IMR-90 (cell line): ENCODE data around the gene MZF1. TPM values are rescaled to one million over a fixed set of nuclear protein-coding genes. Genes with fewer than 3 reads are reported as not detected.

ENCODE experiments used
- ATAC-seq: fragments of 200-7000 bp; cut with Tn5 transposase; 2 replicates; pipeline ENCODE4 v1.9.1; 2020; ENCODE audit warnings: low read depth, mild to moderate bottlenecking, moderate library complexity
- BruUV-seq: library from RNA; stranded (reverse); fragments of 400-500 nt; replicated peaks from 2 replicates; lab custom pipeline; 2021; lab: Mats Ljungman, UMichigan
- CTCF ChIA-PET: fragments of 300-600 bp; formaldehyde crosslinking; extraction: SDS; loops from one replicate; lab custom pipeline; 2021; ENCODE audit warnings: antibody characterized with exemption; lab: Yijun Ruan, JAX
- POLR2A ChIA-PET: fragments of 300-600 bp; sonication (Branson Sonifier 250); formaldehyde crosslinking; loops from one replicate; lab custom pipeline; 2022; ENCODE audit warnings: antibody characterized with exemption; ENCODE audit not compliant: unreplicated experiment; lab: Charles Lee
- DNase-seq: peaks from one replicate; pipeline ENCODE4 v3.0.0; 2013
- H2AFZ ChIP-seq: replicated peaks from 2 replicates; pipeline ENCODE3; 2013; ENCODE audit warnings: low read length, mild to moderate bottlenecking; ENCODE audit not compliant: poor library complexity
- H2AK5ac ChIP-seq: 2 replicates; pipeline ENCODE4 v1.6.1; 2013; ENCODE audit warnings: low read depth, low read length, inconsistent platforms
- H2AK9ac ChIP-seq: replicated peaks from 2 replicates; pipeline ENCODE3; 2013; ENCODE audit warnings: mild to moderate bottlenecking, low read depth, low read length, moderate library complexity; ENCODE audit not compliant: poor library complexity
- H2BK120ac ChIP-seq: 2 replicates; pipeline ENCODE4 v1.6.1; 2013; ENCODE audit warnings: low read depth, low read length, inconsistent platforms
- H2BK15ac ChIP-seq: 3 replicates; pipeline ENCODE4 v1.6.1; 2013; ENCODE audit warnings: low read depth, low read length, inconsistent platforms
- H2BK20ac ChIP-seq: 2 replicates; pipeline ENCODE4 v1.6.1; 2013; ENCODE audit warnings: low read depth, mild to moderate bottlenecking, inconsistent platforms, low read length, moderate library complexity
- H2BK5ac ChIP-seq: 2 replicates; pipeline ENCODE4 v1.6.1; 2013; ENCODE audit warnings: mild to moderate bottlenecking, low read depth, low read length, inconsistent platforms; ENCODE audit not compliant: poor library complexity, severe bottlenecking
- H3K14ac ChIP-seq: replicated peaks from 2 replicates; pipeline ENCODE4 v1.6.1; 2013; ENCODE audit warnings: low read depth, low read length, inconsistent platforms
- H3K18ac ChIP-seq: 2 replicates; pipeline ENCODE4 v1.6.1; 2013; ENCODE audit warnings: low read depth, low read length, control low read depth
- H3K23ac ChIP-seq: 2 replicates; pipeline ENCODE4 v1.6.1; 2013; ENCODE audit warnings: low read depth, low read length, inconsistent platforms
- H3K27ac ChIP-seq: 2 replicates; pipeline ENCODE4 v1.5.1; 2013; ENCODE audit warnings: mild to moderate bottlenecking, control low read depth, low read length; ENCODE audit not compliant: insufficient read depth
- H3K27me3 ChIP-seq: 2 replicates; pipeline ENCODE4 v1.6.1; 2013; ENCODE audit warnings: low read length; ENCODE audit not compliant: control insufficient read depth, insufficient read depth
- H3K36me3 ChIP-seq: 2 replicates; pipeline ENCODE4 v1.6.1; 2013; ENCODE audit warnings: low read length, mixed read lengths; ENCODE audit not compliant: control insufficient read depth, insufficient read depth
- H3K4ac ChIP-seq: 2 replicates; pipeline ENCODE4 v1.6.1; 2013; ENCODE audit warnings: low read depth, low read length, inconsistent platforms
- H3K4me1 ChIP-seq: 2 replicates; pipeline ENCODE4 v1.6.1; 2013; ENCODE audit warnings: low read length, mixed read lengths; ENCODE audit not compliant: control insufficient read depth, insufficient read depth
- H3K4me2 ChIP-seq: 2 replicates; pipeline ENCODE4 v1.6.1; 2013; ENCODE audit warnings: low read depth, mild to moderate bottlenecking, control low read depth, low read length, moderate library complexity
- H3K4me3 ChIP-seq: 2 replicates; pipeline ENCODE4 v1.5.1; 2013; ENCODE audit warnings: low read depth, mild to moderate bottlenecking, control low read depth, low read length, moderate library complexity; ENCODE audit not compliant: insufficient read depth
- H3K56ac ChIP-seq: 2 replicates; pipeline ENCODE4 v1.6.1; 2013; ENCODE audit warnings: low read length, inconsistent platforms; ENCODE audit not compliant: insufficient read depth; ENCODE audit errors: extremely low read depth
- H3K79me1 ChIP-seq, 2 experiments: 2 replicates each; pipeline ENCODE4 v1.6.1; 2013; ENCODE audit warnings: low read length in 2 of 2, inconsistent platforms in 1 of 2, low read depth in 1 of 2
- H3K9ac ChIP-seq: 2 replicates; pipeline ENCODE4 v1.6.1; 2013; ENCODE audit warnings: low read depth, low read length, control low read depth
- H3K9me1 ChIP-seq: 2 replicates; pipeline ENCODE4 v1.6.1; 2013; ENCODE audit warnings: low read length, inconsistent platforms; ENCODE audit not compliant: insufficient read depth
- H3K9me3 ChIP-seq: 2 replicates; pipeline ENCODE4 v1.6.1; 2013; ENCODE audit warnings: low read length; ENCODE audit not compliant: control insufficient read depth, insufficient read depth
- H4K20me1 ChIP-seq: 2 replicates; pipeline ENCODE4 v1.6.1; 2013; ENCODE audit warnings: low read length, inconsistent platforms; ENCODE audit not compliant: insufficient read depth
- H4K5ac ChIP-seq: 2 replicates; pipeline ENCODE4 v1.6.1; 2013; ENCODE audit warnings: mild to moderate bottlenecking, low read depth, low read length, control low read depth
- H4K8ac ChIP-seq, 2 experiments: 2 replicates each; pipeline ENCODE4 v1.6.1; 2013; ENCODE audit warnings: low read depth in 2 of 2, low read length in 2 of 2, control low read depth in 1 of 2, inconsistent platforms in 1 of 2
- H4K91ac ChIP-seq: 2 replicates; pipeline ENCODE4 v1.6.1; 2013; ENCODE audit warnings: low read depth, low read length, inconsistent platforms; ENCODE audit not compliant: insufficient read depth
- BHLHE40 ChIP-seq: fragments of 150-350 bp; IDR thresholded peaks from 2 replicates; pipeline ENCODE4 v1.6.1; 2016; ENCODE audit warnings: mild to moderate bottlenecking, low read depth, low read length
- CEBPB ChIP-seq: IDR thresholded peaks from 2 replicates; pipeline ENCODE4 v1.6.1; 2012; ENCODE audit warnings: low read depth, low read length, improper control_type of control experiment
- CHD1 ChIP-seq: IDR thresholded peaks from 2 replicates; pipeline ENCODE4 v1.6.1; 2012; ENCODE audit warnings: low read depth, low read length, improper control_type of control experiment
- MAFK ChIP-seq: IDR thresholded peaks from 2 replicates; pipeline ENCODE4 v1.6.1; 2012; ENCODE audit warnings: low read depth, low read length, improper control_type of control experiment
- MXI1 ChIP-seq: IDR thresholded peaks from 2 replicates; pipeline ENCODE4 v1.6.1; 2012; ENCODE audit warnings: low read depth, mild to moderate bottlenecking, low read length, moderate library complexity, borderline replicate concordance
- NFE2L2 ChIP-seq: fragments of 150-350 bp; IDR thresholded peaks from 2 replicates; pipeline ENCODE4 v1.6.1; 2016; ENCODE audit warnings: low read depth, mild to moderate bottlenecking, low read length
- RAD21 ChIP-seq: IDR thresholded peaks from 2 replicates; pipeline ENCODE4 v1.6.1; 2012; ENCODE audit warnings: low read length, improper control_type of control experiment
- RCOR1 ChIP-seq: IDR thresholded peaks from 2 replicates; pipeline ENCODE4 v1.6.1; 2012; ENCODE audit warnings: mild to moderate bottlenecking, low read length, improper control_type of control experiment; ENCODE audit not compliant: insufficient replicate concordance
- RFX5 ChIP-seq: IDR thresholded peaks from 2 replicates; pipeline ENCODE4 v1.8.0; 2012; ENCODE audit warnings: low read depth, mild to moderate bottlenecking, low read length, moderate library complexity
- SMC3 ChIP-seq: fragments of 150-350 bp; IDR thresholded peaks from 2 replicates; pipeline ENCODE4 v1.6.1; 2016; ENCODE audit warnings: low read depth, mild to moderate bottlenecking, antibody characterized with exemption, low read length, moderate library complexity
- WGBS, 2 experiments: methylation state at CpG; one replicate each; pipeline versions ENCODE4 v1.1.5 to v1.1.7; 2013; ENCODE audit warnings: missing lambda C conversion rate in 2 of 2; ENCODE audit not compliant: insufficient read length in 1 of 2; ENCODE audit errors: extremely low coverage in 2 of 2; 5-methylcytosine and 5-hydroxymethylcytosine counted together
- dilution Hi-C: fragments of 300-500 bp; cut with HindIII; formaldehyde crosslinking; loops from one replicate; pipeline ENCODE4 v1.14.3; 2018; ENCODE audit warnings: low sequenced_read_pairs; ENCODE audit not compliant: unreplicated experiment
- in situ Hi-C: fragments of 300-500 bp; cut with MboI; formaldehyde crosslinking; loops from 3 replicates; pipeline ENCODE4 v1.14.3; 2019; ENCODE audit warnings: low sequenced_read_pairs, inconsistent platforms, mixed read lengths
- intact Hi-C: fragments of 100-400 bp; cut with micrococcal nuclease; formaldehyde crosslinking; loops from 2 replicates; pipeline ENCODE4 v1.10.0; 2022
- polyA plus RNA-seq, 3 experiments: library from polyadenylated mRNA; depleted of rRNA; stranded (reverse); fragments of >200 nt; gene quantifications; 2 replicates each; pipeline ENCODE4 v1.2.3, GENCODE V29; 2012; ENCODE audit warnings: low replicate concordance in 1 of 3
- total RNA-seq: library from RNA; depleted of rRNA; stranded (reverse); fragments of >200 nt; gene quantifications from 2 replicates; pipeline ENCODE4 v1.2.3, GENCODE V29; 2012
- TF ChIP-seq, protein P1 (sequence below): fragments of 150-350 bp; IDR thresholded peaks from 2 replicates; pipeline ENCODE4 v1.6.1; 2016; ENCODE audit warnings: low read depth, mild to moderate bottlenecking, low read length, moderate library complexity, borderline replicate concordance
- TF ChIP-seq, protein P2 (sequence below): fragments of 150-350 bp; IDR thresholded peaks from 2 replicates; pipeline ENCODE4 v1.6.1; 2017; ENCODE audit warnings: mild to moderate bottlenecking, antibody characterized with exemption, low read length, low read depth

MZF1 gene
- total and polyA plus RNA-seq, 2 of the 4 experiments (the other 2 are of a cell fraction) = 3.4 to 15.0 TPM

DNA sequence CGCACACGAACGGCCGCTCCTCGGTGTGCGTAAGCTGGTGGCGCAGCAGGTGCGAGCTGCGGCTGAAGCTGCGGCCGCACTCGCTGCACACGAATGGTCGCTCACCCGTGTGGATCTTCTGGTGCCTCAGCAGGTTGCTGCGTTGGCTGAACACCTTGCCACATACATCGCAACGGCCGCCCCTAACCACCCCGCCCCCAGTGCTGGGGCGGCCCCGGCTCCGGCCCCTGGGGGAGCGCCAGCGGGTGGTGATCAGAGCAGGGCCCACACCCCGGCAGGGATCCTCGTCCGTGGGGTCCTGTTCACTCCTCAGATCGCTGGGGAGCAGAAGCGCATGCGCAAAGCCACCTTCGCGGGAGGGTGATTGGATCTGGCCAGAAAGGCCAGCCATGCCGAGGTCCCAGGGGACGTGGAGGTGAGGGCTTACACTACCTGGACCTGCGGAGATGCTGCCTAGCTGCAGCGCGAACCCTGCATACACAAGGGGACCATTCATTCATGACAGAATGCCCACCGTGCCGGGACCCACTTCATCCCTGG, 10.0 kb downstream of the MZF1 start:
- Histone ChIP-seq H2AK9ac (peak overlapping the region; percentile 88), H3K36me3 (peaks cover 2% of the 10 kb centered on the region; the same call in 1 of the 2 replicates), H4K5ac (no peak overlapping the region), H2BK15ac (no peak overlapping the region), H3K79me1 (peaks cover 7 to 28% of the 10 kb centered on the region in 2 experiments), H4K91ac (no peak overlapping the region), H3K18ac (no peak overlapping the region), H4K8ac (peak overlapping the region; percentile 22 to 35; a peak in 2 of 4 replicates), H3K9me1 (peaks cover 22% of the 10 kb centered on the region), H3K4me2 (peak overlapping the region; percentile 91), H3K27ac (no peak overlapping the region; the same call in 1 of the 2 replicates), H2BK20ac (no peak overlapping the region), H3K9me3 (no peaks in the 10 kb centered on the region), H2AFZ (peak overlapping the region; percentile 90), H3K4ac (no peak overlapping the region), H3K23ac (peak overlapping the region; percentile 39; the same call in 1 of the 2 replicates), H3K9ac (no peak overlapping the region), H4K20me1 (peaks cover 4% of the 10 kb centered on the region), H3K14ac (peak overlapping the region; percentile 45; the same call in 1 of the 2 replicates), H2BK5ac (no peak overlapping the region), H2AK5ac (peak overlapping the region; percentile 87; the same call in 1 of the 2 replicates), H3K27me3 (no peaks in the 10 kb centered on the region), H3K4me1 (peaks cover 16% of the 10 kb centered on the region), H3K4me3 (peak overlapping the region; percentile 40), H2BK120ac (no peak overlapping the region), H3K56ac (no peak overlapping the region)
- ChIA-PET CTCF (no interaction called here), POLR2A (no interaction called here)
- ATAC-seq (no peak), DNase-seq (no peak)
- TF ChIP-seq RFX5 = no peak
- no peak for TF ChIP-seq MXI1
- TF ChIP-seq, protein P1, sequence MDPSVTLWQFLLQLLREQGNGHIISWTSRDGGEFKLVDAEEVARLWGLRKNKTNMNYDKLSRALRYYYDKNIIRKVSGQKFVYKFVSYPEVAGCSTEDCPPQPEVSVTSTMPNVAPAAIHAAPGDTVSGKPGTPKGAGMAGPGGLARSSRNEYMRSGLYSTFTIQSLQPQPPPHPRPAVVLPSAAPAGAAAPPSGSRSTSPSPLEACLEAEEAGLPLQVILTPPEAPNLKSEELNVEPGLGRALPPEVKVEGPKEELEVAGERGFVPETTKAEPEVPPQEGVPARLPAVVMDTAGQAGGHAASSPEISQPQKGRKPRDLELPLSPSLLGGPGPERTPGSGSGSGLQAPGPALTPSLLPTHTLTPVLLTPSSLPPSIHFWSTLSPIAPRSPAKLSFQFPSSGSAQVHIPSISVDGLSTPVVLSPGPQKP = no peak
- no peak for TF ChIP-seq RAD21
- TF ChIP-seq CEBPB = no peak
- TF ChIP-seq SMC3 = no peak
- no peak for TF ChIP-seq CHD1
- TF ChIP-seq MAFK = no peak
- TF ChIP-seq RCOR1 = no peak
- no peak for TF ChIP-seq BHLHE40
- TF ChIP-seq, protein P2, sequence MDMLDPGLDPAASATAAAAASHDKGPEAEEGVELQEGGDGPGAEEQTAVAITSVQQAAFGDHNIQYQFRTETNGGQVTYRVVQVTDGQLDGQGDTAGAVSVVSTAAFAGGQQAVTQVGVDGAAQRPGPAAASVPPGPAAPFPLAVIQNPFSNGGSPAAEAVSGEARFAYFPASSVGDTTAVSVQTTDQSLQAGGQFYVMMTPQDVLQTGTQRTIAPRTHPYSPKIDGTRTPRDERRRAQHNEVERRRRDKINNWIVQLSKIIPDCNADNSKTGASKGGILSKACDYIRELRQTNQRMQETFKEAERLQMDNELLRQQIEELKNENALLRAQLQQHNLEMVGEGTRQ = no peak
- TF ChIP-seq NFE2L2 = no peak
- intact Hi-C loops (no loop called here), in situ Hi-C loops (no loop called here), dilution Hi-C loops (no loop called here)
- no TSS peak for BruUV-seq
- 4% methylated on average over 22 of the region's 40 CpGs; no CpG with 5 or more reads in 1 of the 2 experiments for WGBS, 2 experiments
